Measurements from ENCODE around the gene COL23A1.

COL23A1 gene

GRCh38 chr5:178340637-178341036 is 249.6 kb downstream of the COL23A1 start:
- no peak for TF ChIP-seq POLR2A (IDR thresholded peaks at IDR 0.05; ENCODE audit: low read length)
- TF ChIP-seq GATA1 (IDR thresholded peaks at IDR 0.05; ENCODE audit: low read depth, low read length), result no peak
- DNase-seq, result no peak

GRCh38 chr5:178340187-178340586 is 250.0 kb downstream of the COL23A1 start:
- DNase-seq, result no peak
- TF ChIP-seq GATA1 (IDR thresholded peaks at IDR 0.05; ENCODE audit: low read depth, low read length) (no peak), POLR2A (IDR thresholded peaks at IDR 0.05; ENCODE audit: low read length) (no peak)

- no peak for TF ChIP-seq GATA1 (IDR thresholded peaks at IDR 0.05; ENCODE audit: low read depth, low read length)
- no peak for TF ChIP-seq POLR2A (IDR thresholded peaks at IDR 0.05; ENCODE audit: low read length)
- no peak for DNase-seq
These were observed 250.9 kb downstream of the COL23A1 start for GRCh38 chr5:178339272-178339671.

- TF ChIP-seq POLR2A (IDR thresholded peaks at IDR 0.05; ENCODE audit: low read length), result no peak
- TF ChIP-seq GATA1 (IDR thresholded peaks at IDR 0.05; ENCODE audit: low read depth, low read length), result no peak
- no peak for DNase-seq
These were observed 251.4 kb downstream of the COL23A1 start for GRCh38 chr5:178338750-178339144.

- TF ChIP-seq GATA1 (IDR thresholded peaks at IDR 0.05; ENCODE audit: low read depth, low read length) (no peak), POLR2A (IDR thresholded peaks at IDR 0.05; ENCODE audit: low read length) (no peak)
These were observed 252.0 kb downstream of the COL23A1 start for GRCh38 chr5:178338126-178338749.

GRCh38 chr5:178337334-178337741 is 252.9 kb downstream of the COL23A1 start:
- TF ChIP-seq GATA1 (IDR thresholded peaks at IDR 0.05; ENCODE audit: low read depth, low read length), result no peak
- no peak for TF ChIP-seq POLR2A (IDR thresholded peaks at IDR 0.05; ENCODE audit: low read length)
- DNase-seq, result no peak

More at GRCh38 chr5:178338126-178338749, 252.0 kb downstream of the COL23A1 start:
- no peak for DNase-seq

- TF ChIP-seq GATA1 (IDR thresholded peaks at IDR 0.05; ENCODE audit: low read depth, low read length), result no peak
- DNase-seq, result no peak
These were observed 253.3 kb downstream of the COL23A1 start for GRCh38 chr5:178336889-178337288.

GRCh38 chr5:178335302-178336030 is 254.7 kb downstream of the COL23A1 start:
- DNase-seq, result no peak
- TF ChIP-seq GATA1 (IDR thresholded peaks at IDR 0.05; ENCODE audit: low read depth, low read length), result no peak

GRCh38 chr5:178334861-178335260 is 255.3 kb downstream of the COL23A1 start:
- TF ChIP-seq GATA1 (IDR thresholded peaks at IDR 0.05; ENCODE audit: low read depth, low read length) (no peak), POLR2A (IDR thresholded peaks at IDR 0.05; ENCODE audit: low read length) (no peak)

GRCh38 chr5:178333821-178334481 is 256.2 kb downstream of the COL23A1 start:
- no peak for DNase-seq
- TF ChIP-seq GATA1 (IDR thresholded peaks at IDR 0.05; ENCODE audit: low read depth, low read length), result no peak

More at GRCh38 chr5:178334861-178335260, 255.3 kb downstream of the COL23A1 start:
- no peak for DNase-seq

- DNase-seq, result no peak
- TF ChIP-seq POLR2A (IDR thresholded peaks at IDR 0.05; ENCODE audit: low read length), result no peak
- TF ChIP-seq GATA1 (IDR thresholded peaks at IDR 0.05; ENCODE audit: low read depth, low read length), result no peak
These were observed 258.0 kb downstream of the COL23A1 start for GRCh38 chr5:178332210-178332641.

GRCh38 chr5:178331491-178331996 is 258.6 kb downstream of the COL23A1 start:
- TF ChIP-seq GATA1 (IDR thresholded peaks at IDR 0.05; ENCODE audit: low read depth, low read length) (no peak), POLR2A (IDR thresholded peaks at IDR 0.05; ENCODE audit: low read length) (no peak)
- no peak for DNase-seq

GRCh38 chr5:178330791-178331404 is 259.3 kb downstream of the COL23A1 start:
- no peak for TF ChIP-seq GATA1 (IDR thresholded peaks at IDR 0.05; ENCODE audit: low read depth, low read length)
- TF ChIP-seq POLR2A (IDR thresholded peaks at IDR 0.05; ENCODE audit: low read length), result no peak
- no peak for DNase-seq
